ENCODE results near the gene ISX.

- TF ChIP-seq EZH2 (IDR thresholded peaks at IDR 0.05; ENCODE audit: borderline replicate concordance, low read depth, low read length, poor library complexity, severe bottlenecking): no peak
- TF ChIP-seq CTCF (conservative IDR thresholded peaks at IDR 0.05; ENCODE audit: low read depth, low read length): no peak
Measured at GRCh38 chr22:35133702-35134380, 67.9 kb downstream of the ISX start.

All from A673 (cell line).